Astrocyte (in vitro differentiated cells and primary cell): Measurements from ENCODE around the gene KCNJ16.

Source experiments
- CTCF ChIP-seq: IDR thresholded peaks from 2 replicates; pipeline ENCODE4 v1.5.1; 2011; ENCODE audit warnings: low read depth, mild to moderate bottlenecking, inconsistent platforms, low read length, moderate library complexity; ENCODE audit not compliant: insufficient read depth
- EZH2 ChIP-seq: IDR thresholded peaks from 2 replicates; pipeline ENCODE4 v1.6.1; 2012; ENCODE audit warnings: mild to moderate bottlenecking, low read length, inconsistent platforms; ENCODE audit not compliant: insufficient read depth

GRCh38 chr17:70059071-70059470 lies 16.0 kb upstream of the KCNJ16 start:
- TF ChIP-seq CTCF (no peak), EZH2 (no peak)
